Adipocyte (in vitro differentiated cells): ENCODE data around the gene ZNF512B.
A peak's percentile ranks its signal among the peaks of the same experiment; 100 is the strongest.
"Not testable (repeated sequence)": the region's sequence is repeated elsewhere in the genome, so short reads cannot be mapped to it uniquely, and the experiment has no call there.

Experiments
- DNase-seq: peaks from one replicate; pipeline ENCODE4 v3.0.0-alpha.2; 2015; ENCODE audit warnings: low read depth
- H3K27me3 ChIP-seq: replicated peaks from 2 replicates; pipeline ENCODE4 v1.7.0; 2013; ENCODE audit warnings: mild to moderate bottlenecking, low read length, moderate library complexity; ENCODE audit not compliant: control insufficient read depth, insufficient read depth
- H3K36me3 ChIP-seq: 2 replicates; pipeline ENCODE4 v1.7.0; 2013; ENCODE audit warnings: low read length, mild to moderate bottlenecking, moderate library complexity; ENCODE audit not compliant: control insufficient read depth, insufficient read depth, severe bottlenecking
- H3K4me1 ChIP-seq: 2 replicates; pipeline ENCODE4 v1.7.0; 2013; ENCODE audit warnings: mild to moderate bottlenecking, low read length, moderate library complexity; ENCODE audit not compliant: control insufficient read depth, insufficient read depth
- H3K4me3 ChIP-seq: 2 replicates; pipeline ENCODE4 v1.7.0; 2013; ENCODE audit warnings: mild to moderate bottlenecking, low read length, moderate library complexity
- H3K9ac ChIP-seq: 2 replicates; pipeline ENCODE4 v1.7.0; 2013; ENCODE audit warnings: mild to moderate bottlenecking, low read length, moderate library complexity
- H3K9me3 ChIP-seq: 2 replicates; pipeline ENCODE4 v1.7.0; 2013; ENCODE audit warnings: mild to moderate bottlenecking, low read length, moderate library complexity; ENCODE audit not compliant: control insufficient read depth

Gene ZNF512B

DNA sequence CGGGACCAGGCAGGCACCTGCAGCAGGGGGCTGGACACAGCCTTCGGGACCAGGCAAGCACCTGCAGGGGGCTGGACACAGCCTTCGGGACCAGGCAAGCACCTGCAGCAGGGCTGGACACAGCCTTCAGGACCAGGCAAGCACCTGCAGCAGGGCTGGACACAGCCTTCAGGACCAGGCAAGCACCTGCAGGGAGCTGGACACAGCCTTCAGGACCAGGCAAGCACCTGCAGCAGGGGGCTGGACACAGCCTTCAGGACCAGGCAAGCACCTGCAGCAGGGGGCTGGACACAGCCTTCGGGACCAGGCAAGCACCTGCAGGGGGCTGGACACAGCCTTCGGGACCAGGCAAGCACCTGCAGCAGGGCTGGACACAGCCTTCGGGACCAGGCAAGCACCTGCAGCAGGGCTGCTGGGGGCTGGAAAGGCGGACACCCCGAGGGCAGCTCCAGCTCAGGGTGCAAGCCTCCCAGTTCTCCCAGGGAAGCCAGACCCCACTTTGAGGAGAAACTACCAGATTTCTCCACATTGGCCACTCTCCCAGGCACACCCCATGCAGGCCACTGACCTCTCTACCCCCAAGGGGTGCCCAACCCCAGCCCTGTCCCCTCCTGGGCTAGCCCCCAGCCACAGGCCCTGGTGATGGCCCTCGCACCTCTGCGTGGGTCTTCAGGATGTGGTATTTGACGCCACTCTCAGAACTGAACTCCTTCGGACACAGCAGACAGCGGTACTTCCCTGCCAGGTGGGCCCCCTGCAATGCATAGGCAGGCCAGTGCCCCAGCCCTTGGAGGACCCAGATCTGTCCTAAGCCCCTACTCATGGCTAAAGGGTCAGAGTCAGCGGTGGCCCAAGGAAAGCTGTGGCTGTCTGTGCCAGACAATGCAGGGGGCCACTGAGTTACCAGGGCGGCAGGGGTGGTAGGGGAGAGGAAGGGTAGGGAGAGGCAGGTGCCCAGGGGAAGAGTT lies 8.8 kb downstream of the ZNF512B start:
- H3K27me3 ChIP-seq, H3K9ac ChIP-seq, H3K9me3 ChIP-seq, H3K4me3 ChIP-seq, DNase-seq: not testable (repeated sequence)
- H3K4me1 ChIP-seq, result peaks cover 21% of the 10 kb centered on the region
- H3K36me3 ChIP-seq, result peaks cover 50% of the 10 kb centered on the region

DNA sequence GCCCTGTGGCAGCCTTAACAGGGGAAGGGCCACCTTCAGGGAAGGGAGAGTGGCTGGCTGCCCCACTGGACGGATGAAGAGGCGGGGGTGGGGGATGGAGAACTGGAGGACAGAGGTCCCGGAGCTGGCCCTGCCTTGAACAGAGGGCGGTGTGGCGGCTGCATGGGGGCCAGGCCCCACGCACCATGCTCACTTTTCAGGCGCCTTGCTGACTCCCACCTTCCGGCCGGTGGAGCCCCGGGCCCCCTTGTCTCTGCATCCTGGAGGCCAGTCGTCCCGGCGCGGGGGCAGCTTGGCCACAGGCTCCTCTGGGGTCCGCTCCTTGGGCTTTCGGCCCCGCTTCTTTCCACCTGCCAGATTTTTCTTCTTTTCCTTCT lies 10.0 kb downstream of the ZNF512B start:
- Histone ChIP-seq H3K9me3 (no peaks in the 10 kb centered on the region), H3K9ac (no peak overlapping the region), H3K4me3 (no peak overlapping the region), H3K27me3 (no peaks in the 10 kb centered on the region), H3K36me3 (peaks cover 50% of the 10 kb centered on the region), H3K4me1 (peaks cover 26% of the 10 kb centered on the region)
- no peak for DNase-seq

DNA sequence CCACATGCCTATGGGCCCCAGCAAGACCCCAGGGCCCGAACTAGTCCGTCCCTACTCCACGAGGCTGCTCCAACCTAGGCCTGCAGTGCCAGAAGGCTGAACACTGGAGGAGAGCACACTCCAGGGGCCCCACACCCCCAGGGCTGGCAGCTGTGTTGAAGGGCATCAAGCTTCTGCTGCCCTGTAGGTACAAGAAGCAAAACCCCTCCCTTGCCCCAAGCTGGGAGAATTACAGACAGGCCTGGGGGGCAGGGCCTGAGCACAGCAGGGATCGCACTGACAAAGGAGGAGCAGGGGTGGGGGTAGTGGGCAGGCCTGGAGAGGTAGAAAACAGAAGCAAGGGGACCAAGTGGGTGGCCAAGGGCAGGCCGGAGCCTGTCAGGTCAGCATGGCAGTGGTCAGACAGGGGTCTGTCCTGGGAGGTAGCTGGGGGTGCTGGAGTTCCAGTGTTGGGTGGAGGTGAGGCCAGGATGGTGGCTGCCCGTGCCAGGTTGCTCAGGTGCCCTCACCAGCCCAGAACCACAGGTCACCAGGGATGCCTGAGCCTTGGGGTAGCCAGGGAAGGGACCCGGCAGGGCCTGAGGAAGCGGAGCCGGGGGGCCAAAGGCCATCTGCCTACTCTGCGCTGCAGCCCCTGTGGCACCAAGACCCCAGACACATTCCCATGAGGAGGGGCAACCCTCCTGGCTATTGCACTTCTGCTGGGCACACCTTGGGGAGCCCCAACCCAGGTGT lies 10.6 kb downstream of the ZNF512B start:
- no peak for DNase-seq
- H3K4me3 ChIP-seq, result no peak overlapping the region
- H3K4me1 ChIP-seq, result peaks cover 32% of the 10 kb centered on the region
- H3K9me3 ChIP-seq, result no peaks in the 10 kb centered on the region
- H3K27me3 ChIP-seq, result no peaks in the 10 kb centered on the region
- no peak overlapping the region for H3K9ac ChIP-seq
- H3K36me3 ChIP-seq, result peaks cover 45% of the 10 kb centered on the region

DNA sequence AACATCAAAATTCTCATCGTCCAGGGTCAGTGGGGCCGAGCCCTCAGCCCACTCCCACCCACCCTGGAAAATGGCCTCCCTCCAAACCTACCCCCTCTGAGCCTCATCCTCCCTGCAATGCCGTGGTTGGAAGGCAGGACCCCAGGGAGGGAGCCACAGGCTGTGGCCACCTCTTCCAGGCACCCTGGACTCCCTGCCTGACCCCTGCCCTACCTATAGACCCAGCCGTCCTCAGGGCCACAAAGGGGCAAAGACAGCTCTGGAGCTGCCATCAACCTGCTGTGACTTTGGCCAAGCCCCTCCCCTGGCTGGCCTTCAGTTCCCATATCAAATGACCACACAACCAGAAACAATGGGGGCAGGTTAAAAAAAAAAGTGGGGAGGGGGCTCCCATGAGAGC lies 11.3 kb downstream of the ZNF512B start:
- no peaks in the 10 kb centered on the region for H3K9me3 ChIP-seq
- peaks cover 38% of the 10 kb centered on the region for H3K36me3 ChIP-seq
- H3K9ac ChIP-seq, result no peak overlapping the region
- H3K27me3 ChIP-seq, result no peaks in the 10 kb centered on the region
- H3K4me1 ChIP-seq, result peaks cover 38% of the 10 kb centered on the region
- H3K4me3 ChIP-seq, result no peak overlapping the region
- DNase-seq, result no peak

DNA sequence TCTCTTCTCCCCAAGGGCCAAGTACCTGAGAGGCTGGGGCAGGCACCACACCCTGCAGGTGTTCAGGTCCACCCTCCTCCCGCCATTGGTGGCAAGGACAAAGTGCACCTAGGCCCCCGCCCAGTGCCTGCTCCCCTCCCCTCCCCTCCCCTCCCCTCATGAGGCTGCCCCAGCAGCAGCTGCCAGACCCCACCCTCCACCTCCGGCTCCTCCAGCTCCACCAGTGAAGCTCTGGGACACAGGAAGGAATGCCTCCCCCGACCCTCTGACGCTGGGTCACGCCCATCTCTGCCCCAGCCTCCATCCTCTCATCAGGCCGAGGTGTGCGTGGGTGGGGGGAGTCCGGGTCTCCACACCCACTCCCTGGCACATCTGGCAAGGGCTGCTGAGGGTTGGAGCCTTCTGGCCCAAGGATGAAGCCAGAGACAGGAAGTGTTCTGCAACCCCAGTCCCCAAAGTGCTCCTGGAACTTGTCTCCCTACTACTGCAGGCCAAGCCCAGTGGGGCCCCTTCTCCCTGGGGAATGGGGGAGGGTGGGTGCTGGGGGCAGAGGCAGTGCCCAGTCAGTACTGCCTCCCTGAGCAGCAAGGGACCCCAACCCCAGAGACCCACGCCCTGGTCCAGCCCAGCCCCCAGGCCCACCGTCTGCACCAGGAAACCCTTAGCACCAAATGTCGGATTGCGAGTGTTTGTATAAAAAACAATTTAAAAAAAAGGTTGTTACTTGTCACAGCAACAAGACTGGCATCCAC lies 11.9 kb downstream of the ZNF512B start:
- DNase-seq, result no peak
- Histone ChIP-seq H3K4me3 (peak overlapping the region; percentile 85), H3K9me3 (no peaks in the 10 kb centered on the region), H3K9ac (peak overlapping the region; percentile 86), H3K36me3 (peaks cover 33% of the 10 kb centered on the region), H3K27me3 (no peaks in the 10 kb centered on the region), H3K4me1 (peaks cover 38% of the 10 kb centered on the region)

DNA sequence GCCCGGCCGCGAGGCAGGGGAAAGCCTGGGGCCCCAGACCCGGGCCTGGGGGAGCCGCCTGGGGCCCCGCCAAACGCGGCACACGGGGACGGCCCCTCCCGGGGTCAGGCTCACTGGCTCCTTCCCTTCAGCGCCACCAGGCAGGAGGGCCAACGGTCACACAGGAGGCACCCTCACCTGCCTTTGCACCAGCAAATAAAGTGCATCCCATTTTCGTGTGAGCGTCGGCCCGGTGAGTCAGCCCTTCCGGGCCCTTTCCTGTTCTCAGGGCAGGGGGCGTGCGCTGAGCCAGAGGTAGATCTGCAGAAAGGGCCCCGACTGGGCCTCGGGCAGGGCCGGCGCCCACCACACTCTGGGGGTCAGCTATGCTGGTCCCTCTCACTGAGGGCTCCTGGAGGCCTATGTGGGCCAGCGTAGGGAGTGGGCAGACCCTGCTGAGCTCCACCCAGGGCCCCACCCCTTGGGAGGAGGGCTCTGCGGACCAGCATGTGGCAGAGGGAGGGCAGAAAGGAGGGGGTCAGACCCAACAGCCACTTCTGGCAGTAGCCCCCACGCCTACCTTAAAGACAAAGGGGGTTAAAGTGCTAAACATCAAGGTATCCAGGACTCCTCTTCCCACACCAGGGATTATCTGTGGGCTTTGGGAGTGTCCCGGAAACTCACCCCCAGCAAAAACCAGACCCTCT lies 12.6 kb downstream of the ZNF512B start:
- Histone ChIP-seq H3K4me3 (peak overlapping the region; percentile 85), H3K9me3 (no peaks in the 10 kb centered on the region), H3K9ac (peak overlapping the region; percentile 86), H3K27me3 (no peaks in the 10 kb centered on the region), H3K4me1 (peaks cover 38% of the 10 kb centered on the region), H3K36me3 (peaks cover 26% of the 10 kb centered on the region)
- DNase-seq, result peak; percentile 75

DNA sequence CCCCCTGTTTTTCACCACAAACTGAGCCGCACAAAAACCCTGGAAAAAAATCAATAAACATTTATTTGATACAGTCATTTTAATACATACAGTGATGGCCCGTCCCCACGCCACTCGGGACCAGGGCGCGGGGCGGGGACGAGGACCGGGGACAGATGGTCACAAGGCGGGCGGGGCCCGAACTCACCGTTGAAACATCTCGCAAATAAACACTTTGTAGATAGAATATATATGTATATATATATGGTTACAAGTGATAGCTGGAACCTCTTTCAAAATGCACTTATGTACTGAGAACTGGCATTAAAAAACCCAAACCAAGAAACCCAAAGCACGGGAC lies 13.1 kb downstream of the ZNF512B start:
- Histone ChIP-seq H3K9ac (peak overlapping the region; percentile 86), H3K27me3 (no peaks in the 10 kb centered on the region), H3K4me3 (peak overlapping the region; percentile 85), H3K9me3 (no peaks in the 10 kb centered on the region), H3K36me3 (peaks cover 21% of the 10 kb centered on the region), H3K4me1 (peaks cover 38% of the 10 kb centered on the region)
- DNase-seq, result no peak

DNA sequence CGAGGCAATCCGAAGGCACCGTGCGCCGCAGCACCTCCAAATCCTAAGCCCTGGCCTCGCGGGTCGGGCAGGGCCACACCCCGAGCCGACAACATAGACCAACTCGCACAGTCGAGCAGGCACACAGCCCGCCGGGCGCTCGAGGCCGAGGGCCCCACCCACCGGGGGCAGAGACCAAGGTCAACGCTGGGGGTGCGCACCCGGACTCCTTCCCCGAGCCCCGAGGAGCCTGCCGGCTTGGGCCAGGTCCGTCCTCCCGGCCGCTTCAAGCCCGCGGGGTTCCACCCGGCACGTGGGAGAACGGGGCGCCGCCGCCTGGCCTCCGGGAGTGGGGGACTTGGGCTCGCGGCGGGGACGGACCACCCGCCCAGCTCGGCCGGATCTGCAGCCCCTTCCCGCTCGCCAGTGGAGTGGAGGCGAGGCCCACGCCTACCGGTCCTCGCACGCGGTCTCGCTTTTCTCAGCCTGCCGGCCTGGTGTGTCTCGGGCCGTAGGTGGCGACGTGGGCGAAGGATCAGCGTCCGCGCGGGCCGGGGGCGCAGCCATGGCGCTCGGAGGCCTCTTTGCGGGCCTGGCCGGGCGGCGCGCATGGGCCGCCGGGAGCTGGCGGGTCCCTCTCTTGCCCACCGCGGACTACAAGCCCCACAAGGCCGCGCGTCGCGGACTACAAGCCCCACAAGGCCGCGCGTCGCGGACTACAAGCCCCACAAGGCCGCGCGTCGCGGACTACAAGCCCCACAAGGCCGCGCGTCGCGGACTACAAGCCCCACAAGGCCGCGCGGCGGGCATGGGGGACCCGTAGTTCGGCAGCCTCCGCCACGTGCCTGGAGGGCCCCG lies 13.7 kb downstream of the ZNF512B start, which contains the start of gene UCKL1:
Gene UCKL1, minus strand, starts transcription at position 590 of the 837 bp plus-strand sequence. Its CDS starts 44 bp downstream, at position 546.
- H3K4me1 ChIP-seq, result peaks cover 42% of the 10 kb centered on the region
- no peaks in the 10 kb centered on the region for H3K9me3 ChIP-seq
- peak within 1 kb of the TSS; percentile 93 for H3K4me3 ChIP-seq
- H3K27me3 ChIP-seq, result no peaks in the 10 kb centered on the region
- peak within 1 kb of the TSS; percentile 99 for H3K9ac ChIP-seq
- peaks cover 15% of the 10 kb centered on the region for H3K36me3 ChIP-seq
- peak; percentile 95 for DNase-seq

DNA sequence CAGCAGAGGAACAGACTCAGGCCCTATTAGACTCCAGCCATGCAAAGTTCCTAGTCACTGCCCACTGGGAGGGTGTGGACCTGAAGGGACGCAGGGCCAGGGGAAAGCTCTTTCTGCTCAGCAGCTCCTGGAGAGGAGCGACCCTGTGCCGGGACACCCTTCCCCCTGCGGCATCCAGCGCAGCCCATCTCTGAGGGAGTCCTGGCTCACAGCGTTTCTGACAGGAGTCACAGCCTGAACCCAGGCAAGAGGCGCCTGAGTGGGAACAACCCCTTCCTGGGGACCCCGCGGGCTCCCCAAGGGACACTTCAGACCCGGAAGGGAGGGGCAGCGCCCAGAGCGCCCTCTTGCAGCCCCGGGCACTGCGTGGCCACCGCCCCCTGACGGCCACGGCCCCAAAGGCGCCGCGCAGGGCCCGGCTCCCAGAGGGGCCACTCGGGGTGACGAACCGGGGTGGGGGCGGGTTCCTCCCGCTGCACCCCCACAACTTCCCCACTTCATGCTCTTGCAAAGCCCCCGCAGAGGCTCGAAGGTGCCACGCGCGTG lies 14.4 kb downstream of the ZNF512B start:
- peaks cover 13% of the 10 kb centered on the region for H3K36me3 ChIP-seq
- no peaks in the 10 kb centered on the region for H3K9me3 ChIP-seq
- H3K9ac ChIP-seq, result peak overlapping the region; percentile 99
- no peaks in the 10 kb centered on the region for H3K27me3 ChIP-seq
- DNase-seq, result peak; percentile 71
- H3K4me1 ChIP-seq, result peaks cover 49% of the 10 kb centered on the region
- H3K4me3 ChIP-seq, result peak overlapping the region; percentile 93
